HUDEP-2 (cell line): ENCODE data around the gene DNLZ.
"Not testable (repeated sequence)": the region's sequence is repeated elsewhere in the genome, so short reads cannot be mapped to it uniquely, and the experiment has no call there.

ENCODE experiments used
- DNase-seq, 76 experiments: peaks; one replicate each; lab custom pipeline; 2025; ENCODE audit not compliant: unreplicated experiment in 76 of 76; lab: John Stamatoyannopoulos, UW

Gene DNLZ

DNA sequence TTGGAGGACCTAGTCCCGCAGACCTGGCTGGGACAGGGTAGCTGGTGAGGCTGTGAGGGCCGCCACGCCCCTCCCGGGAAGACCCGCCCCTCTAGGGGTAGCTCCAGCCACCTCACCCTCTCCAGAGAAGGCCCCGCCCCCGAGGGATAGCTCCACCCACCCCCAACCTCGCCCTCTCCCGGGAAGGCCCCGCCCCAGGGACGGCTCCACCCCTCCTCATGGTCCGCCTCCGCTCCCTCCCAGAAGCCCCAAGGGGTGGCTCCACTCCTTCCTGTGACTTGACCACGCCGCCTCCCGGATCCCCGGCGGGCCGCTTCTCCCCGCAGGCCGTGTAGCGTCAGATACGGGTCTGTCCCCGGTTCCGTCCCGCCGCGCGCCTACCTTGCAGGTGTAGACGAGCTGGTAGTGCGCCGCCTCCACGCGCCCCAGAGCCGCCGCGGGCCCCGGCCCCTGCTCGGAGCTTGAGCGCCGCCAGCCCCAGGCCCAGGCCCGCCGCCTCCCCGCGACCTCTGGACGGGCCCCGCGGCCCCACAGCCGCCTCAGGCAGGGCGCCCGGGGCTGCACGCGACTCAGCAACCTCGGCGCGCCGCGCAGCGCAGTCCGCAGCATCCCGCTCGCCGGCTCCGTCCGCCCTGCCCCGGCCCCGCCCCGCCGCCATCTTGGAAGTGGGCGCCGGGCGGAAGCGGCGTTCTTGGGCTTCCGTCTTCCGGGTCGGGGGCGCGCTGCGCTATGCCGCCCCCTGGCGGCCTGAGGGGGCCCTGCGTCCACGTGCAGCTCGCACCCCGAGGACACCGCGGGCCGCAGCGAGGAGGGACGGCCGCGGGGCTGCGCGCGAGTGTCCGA lies at the start of gene DNLZ:
Gene DNLZ (minus strand): TSS at position 639 of the 843 bp plus-strand sequence. CDS start 30 bp downstream, at position 609.
- peak; percentile 22 to 98 (median 95) for DNase-seq

DNA sequence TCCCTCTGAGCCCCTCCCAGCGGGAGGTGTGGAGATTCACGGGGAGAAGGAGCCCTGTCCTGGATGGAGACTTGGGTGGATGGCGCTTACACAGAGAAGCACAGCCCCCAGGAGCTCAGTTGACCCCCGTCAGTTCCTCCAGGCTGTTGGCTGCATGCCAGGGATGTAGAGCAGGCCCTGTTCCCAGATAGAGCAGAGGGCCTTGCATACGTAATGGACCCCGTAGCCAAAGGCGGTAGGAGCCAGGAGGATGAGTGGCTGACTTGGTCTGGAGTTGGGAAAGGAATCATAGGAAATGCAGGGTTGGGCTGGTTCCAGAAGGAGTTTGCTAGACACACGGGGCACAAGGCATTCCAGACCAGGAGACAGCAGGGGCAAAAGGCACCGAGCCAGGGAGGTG lies 49.4 kb upstream of the DNLZ start:
- no peak for DNase-seq

DNA sequence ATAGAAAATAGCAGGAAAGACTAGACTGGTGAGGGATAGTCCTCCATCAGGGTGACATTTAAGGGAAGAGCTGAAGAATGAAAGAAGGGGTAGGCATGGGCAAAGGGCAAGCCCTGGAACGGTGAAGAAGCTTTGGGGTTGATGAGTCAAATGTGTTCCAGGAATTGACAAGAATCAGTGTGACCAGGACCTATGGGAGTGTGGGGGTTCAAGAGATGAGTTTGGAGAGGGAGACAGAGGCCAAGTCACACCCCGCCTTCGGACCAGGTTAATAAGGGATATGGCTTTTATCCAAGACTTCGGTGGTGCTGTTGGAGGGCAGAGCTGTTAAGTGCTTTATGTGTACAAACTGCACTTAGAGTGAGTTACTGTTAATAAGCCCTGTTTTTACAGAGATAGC lies 47.8 kb upstream of the DNLZ start:
- peak in 28 of 76 experiments; percentile 6 to 56 (median 24) for DNase-seq

- DNase-seq: peak in 74 of 76 experiments; percentile 31 to 92 (median 80)
Measured at GRCh38 chr9:136410500-136411287, 47.1 kb upstream of the DNLZ start, which contains the start of the genes ENTR1 and PMPCA. Gene ENTR1, minus strand, starts transcription at chr9:136410614. Its CDS starts 217 bp downstream, at chr9:136410397. Gene PMPCA, plus strand, starts transcription at chr9:136410658. Its CDS starts 11 bp downstream, at chr9:136410669.

GRCh38 chr9:136409557-136410455 lies 46.3 kb upstream of the DNLZ start:
- peak in 27 of 76 experiments; percentile 5 to 62 (median 17) for DNase-seq

GRCh38 chr9:136407911-136408310 lies 44.4 kb upstream of the DNLZ start:
- no peak for DNase-seq

- DNase-seq: not testable (repeated sequence)
Measured at GRCh38 chr9:136407061-136407460, 43.5 kb upstream of the DNLZ start.

- not testable (repeated sequence) for DNase-seq
Measured at GRCh38 chr9:136405904-136406303, 42.4 kb upstream of the DNLZ start.

DNA sequence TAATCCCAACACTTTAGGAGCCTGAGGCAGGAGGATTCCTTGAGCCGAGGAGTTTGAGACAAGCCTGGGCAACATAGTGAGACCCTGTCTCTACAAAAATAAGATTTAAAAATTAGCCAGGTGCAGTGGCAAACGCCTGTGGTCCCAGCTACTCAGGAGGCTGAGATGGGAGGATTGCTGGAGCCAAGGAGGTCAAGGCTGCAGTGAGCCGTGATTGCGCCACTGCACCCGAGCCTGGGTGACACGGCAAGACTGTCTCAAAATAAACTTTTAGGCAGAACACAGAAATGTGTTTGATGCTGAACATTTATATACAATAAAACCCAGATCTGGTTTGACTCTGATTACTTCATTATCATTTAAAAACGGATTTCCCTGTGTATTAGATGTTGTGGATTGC lies 41.9 kb upstream of the DNLZ start:
- no peak for DNase-seq

DNA sequence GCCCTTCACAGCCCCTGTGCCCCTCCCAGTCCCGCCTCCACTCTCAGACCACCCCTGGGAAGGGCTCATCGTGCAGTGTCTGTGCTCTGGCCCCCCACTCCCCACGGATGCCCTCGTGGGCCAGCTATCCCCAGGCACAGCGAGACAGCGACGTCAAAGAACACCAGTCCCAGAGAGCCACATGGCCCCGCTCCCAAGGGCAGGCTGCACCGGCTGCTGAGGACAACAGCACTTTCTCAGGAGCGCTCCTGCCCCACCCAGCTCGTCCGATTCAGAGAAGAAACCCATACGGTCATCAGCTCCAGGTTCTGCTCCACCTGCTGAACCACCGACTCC lies 41.2 kb upstream of the DNLZ start:
- DNase-seq: no peak

GRCh38 chr9:136403915-136404800 lies 40.6 kb upstream of the DNLZ start:
- DNase-seq: no peak

DNA sequence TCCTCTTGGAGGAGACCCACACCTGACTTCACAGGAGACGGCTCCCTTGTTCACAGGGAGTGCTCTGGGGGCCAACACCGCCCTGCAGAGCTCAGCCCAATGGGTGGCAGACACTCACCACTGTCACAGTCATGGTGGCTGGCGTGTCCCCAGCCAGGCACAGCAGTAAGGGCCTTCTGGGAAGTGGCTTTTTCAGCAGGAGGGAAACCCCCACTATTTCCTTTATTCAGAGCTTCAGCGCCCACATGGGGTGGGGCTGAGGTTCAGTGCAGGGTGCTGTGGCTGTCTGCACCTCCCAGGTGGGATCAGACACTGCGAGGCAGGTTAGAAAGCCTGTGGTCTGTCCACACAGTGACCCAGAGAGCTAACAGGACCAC lies 40.0 kb upstream of the DNLZ start:
- DNase-seq: peak in 1 of 76 experiments; percentile 11

GRCh38 chr9:136402067-136402466 lies 38.5 kb upstream of the DNLZ start:
- no peak for DNase-seq

- DNase-seq: no peak
Measured at GRCh38 chr9:136401173-136401922, 37.8 kb upstream of the DNLZ start.

GRCh38 chr9:136400038-136400834 lies 36.7 kb upstream of the DNLZ start, which contains the start of gene SNAPC4:
Gene SNAPC4, minus strand, starts transcription at chr9:136400170. Its CDS starts 1,742 bp downstream, at chr9:136398428.
- DNase-seq: peak in 73 of 76 experiments; percentile 4 to 85 (median 70)

GRCh38 chr9:136399176-136400037 lies 35.9 kb upstream of the DNLZ start:
- DNase-seq: peak in 58 of 76 experiments; percentile 7 to 68 (median 40)

- DNase-seq: no peak
Measured at GRCh38 chr9:136398286-136398685, 34.7 kb upstream of the DNLZ start.
